Fibroblast of skin of left biceps (primary cell): ENCODE measurements around the gene B3GALNT2.

ENCODE experiments used
- DNase-seq, 2 experiments: peaks; one replicate each; pipeline ENCODE4 v3.0.0-alpha.2; 2013; ENCODE audit warnings: low read depth in 2 of 2

B3GALNT2 gene

DNA sequence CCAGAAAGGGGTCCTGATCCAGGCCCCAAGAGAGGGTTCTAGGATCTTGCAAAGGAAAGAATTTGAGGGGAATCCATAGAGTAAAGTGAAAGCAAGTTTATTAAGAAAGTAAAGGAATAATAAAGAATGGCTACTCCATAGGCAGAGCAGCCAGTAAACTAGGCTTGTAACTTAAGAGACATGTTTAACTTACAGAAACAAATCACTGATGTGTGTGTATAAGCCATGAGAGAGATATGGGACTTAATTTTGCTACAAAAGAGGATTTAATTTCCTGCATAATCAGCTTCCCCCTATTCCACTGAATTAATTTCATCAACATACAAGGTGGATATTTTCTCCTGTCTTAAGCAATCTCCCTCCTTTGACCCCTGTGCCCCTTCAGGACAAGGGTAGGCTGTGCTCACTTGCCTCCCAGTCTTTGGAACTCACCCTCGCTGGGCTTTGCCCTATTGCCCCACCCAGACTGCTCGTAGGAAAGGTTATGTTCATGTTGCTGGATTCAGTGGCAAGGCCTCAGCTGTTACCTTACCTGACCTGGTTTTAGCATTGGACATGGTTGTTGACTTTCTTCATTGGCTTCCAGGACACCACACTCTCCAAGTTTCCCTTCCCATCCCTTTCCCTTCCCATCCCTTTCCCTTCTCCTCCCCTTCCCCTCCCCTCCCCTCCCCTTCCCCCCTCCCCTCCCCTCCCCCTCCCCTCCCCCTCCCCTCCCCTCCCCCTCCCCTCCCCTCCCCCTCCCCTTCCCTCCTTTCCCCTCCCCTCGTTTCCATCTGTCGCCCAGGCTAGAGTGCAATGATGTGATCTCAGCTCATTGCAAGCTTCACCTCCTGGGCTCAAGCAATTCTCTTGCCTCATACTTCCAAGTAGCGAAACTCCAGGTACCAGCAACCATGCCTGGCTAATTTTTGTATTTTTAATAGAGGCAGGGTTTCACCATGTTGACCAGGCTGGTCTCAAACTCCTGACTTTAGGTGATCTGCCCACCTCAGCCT lies 92.5 kb downstream of the B3GALNT2 start:
- no peak for DNase-seq

GRCh38 chr1:235410467-235410866 lies 93.8 kb downstream of the B3GALNT2 start:
- no peak for DNase-seq

GRCh38 chr1:235409042-235409820 lies 95.0 kb downstream of the B3GALNT2 start:
- no peak for DNase-seq

DNA sequence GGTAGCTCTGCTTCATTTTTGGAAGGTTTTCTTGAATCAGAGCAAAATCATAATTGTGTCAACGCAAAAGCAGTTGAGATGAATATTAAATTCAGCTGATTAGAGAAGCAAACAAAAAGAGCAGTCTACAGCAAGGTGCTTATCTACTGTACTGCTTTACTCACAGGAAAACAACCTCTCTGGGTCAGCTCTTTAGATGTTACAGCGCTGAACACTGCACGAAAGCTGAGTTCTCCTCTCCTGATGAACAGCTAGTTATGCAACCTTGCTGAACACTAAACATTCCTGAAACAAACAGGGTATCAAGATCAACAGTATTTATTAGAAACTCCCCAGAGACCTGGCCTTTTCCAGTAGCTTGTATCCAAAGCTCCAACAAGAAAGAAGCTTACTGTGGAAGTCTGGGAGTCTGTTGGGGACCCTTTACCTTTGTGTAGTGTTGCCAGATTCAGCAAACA lies 95.7 kb downstream of the B3GALNT2 start:
- DNase-seq, result no peak

GRCh38 chr1:235407419-235407818 lies 96.8 kb downstream of the B3GALNT2 start:
- no peak for DNase-seq

DNA sequence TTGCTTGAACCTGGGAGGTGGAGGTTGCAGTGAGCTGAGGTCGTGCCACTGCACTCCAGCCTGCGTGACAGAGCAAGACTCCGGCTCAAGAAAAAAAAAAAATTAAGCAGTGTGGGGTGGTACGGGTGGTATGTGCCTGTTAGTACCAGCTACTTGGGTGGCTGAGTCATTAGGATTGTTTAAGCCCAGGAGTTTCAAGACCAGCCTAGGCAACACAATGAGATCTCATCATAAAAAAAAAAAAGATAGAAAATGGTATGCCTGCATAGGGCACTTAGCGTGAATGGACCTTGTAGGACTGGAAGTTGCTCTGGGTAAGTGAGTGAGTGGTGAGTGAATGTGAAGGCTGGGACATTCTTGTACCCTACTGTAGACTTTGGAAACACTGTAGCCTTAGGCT lies 100.1 kb downstream of the B3GALNT2 start:
- DNase-seq, result no peak

DNA sequence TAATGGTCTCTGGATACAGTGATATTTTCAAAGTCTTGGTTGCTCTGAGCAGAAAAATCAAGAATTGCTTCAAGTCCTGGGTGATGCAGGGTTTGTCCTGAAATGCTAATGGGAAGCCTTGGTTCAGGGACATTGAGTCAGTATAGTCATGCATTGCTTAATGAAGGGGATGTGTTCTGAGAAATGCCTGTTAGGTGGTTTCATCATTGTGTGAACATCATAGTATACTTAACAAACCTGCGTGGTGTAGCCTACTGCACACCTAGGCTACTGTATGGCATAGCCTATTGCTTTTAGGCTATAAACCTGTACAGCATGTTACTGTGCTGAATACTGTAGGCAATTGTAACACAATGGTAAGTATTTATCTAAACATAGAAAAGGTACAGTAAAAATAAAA lies 100.7 kb downstream of the B3GALNT2 start:
- no peak for DNase-seq

DNA sequence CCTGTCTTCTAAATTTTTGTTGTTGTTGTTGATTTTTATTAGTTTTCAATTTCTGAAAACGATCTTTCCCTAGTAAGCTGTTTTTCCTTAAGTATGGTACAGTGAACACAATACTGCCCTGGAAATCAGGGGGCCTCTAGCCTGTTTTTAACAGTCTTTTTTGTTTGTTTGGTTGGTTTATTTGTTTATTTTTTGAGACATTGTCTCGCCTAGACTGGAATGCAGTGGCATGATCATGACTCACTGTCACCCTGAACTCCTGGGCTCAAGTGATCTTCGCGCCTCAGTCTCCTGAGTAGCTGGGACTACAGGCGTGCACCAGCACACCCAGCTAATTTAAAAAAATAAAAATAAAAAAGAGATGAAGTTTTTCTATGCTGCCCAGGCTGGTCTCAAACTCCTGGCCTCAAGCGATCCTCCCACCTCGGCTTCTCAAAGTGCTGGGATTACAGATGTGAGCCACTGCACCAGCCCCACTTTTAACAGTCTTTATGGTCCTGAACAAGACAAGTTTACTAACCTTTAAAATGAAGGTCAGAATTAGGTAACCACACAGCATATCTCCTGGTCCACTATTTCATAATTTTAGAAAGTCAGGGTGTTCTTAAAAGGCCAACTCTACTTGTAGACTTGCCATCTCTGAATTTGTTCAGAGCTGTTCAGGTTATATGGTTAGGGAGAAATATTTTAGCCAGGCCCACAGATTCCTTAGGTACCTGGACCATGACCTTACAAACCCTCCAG lies 101.6 kb downstream of the B3GALNT2 start:
- no peak for DNase-seq

GRCh38 chr1:235401251-235401650 lies 103.0 kb downstream of the B3GALNT2 start:
- DNase-seq, result peak; percentile 40 to 44
